ENCODE measurements around the gene PAPSS2.

GRCh38 chr10:87724789-87725188 is 65.1 kb downstream of the PAPSS2 start:
- TF ChIP-seq CTCF (IDR thresholded peaks at IDR 0.05 in 8 of 11, conservative IDR thresholded peaks at IDR 0.05 in 3 of 11) (no peak), POLR2AphosphoS5 (IDR thresholded peaks at IDR 0.05) (no peak), POLR2A (IDR thresholded peaks at IDR 0.05) (no peak)

Measured in spleen (tissue), 7 donors.